ENCODE measurements around the gene IGFL1. TPM values are rescaled to one million over a fixed set of nuclear protein-coding genes. Genes with fewer than 3 reads are reported as not detected.

IGFL1 gene
- total and polyA plus RNA-seq, 2 of the 8 experiments (the other 6 are each of a cell fraction or from before 2014, with no cell fraction given) = not detected

- Histone ChIP-seq H3K9me3 (ENCODE audit: insufficient read depth in 2 of 2, low read depth in 1 of 2, low read length in 1 of 2) (no peaks in the 10 kb centered on the region), H2AK5ac (ENCODE audit: low read depth, low read length) (no peak overlapping the region), H4K8ac (ENCODE audit: extremely low read depth, insufficient read depth, low read length) (no peak overlapping the region), H3K56ac (replicated peaks; ENCODE audit: insufficient read length, low read depth, low read length) (no peak overlapping the region), H3K79me2 (ENCODE audit: control insufficient read depth in 1 of 2, insufficient read depth in 2 of 2, low read length in 2 of 2) (no peaks in the 10 kb centered on the region), H4K5ac (ENCODE audit: insufficient read length, low read depth, low read length) (no peak overlapping the region), H3K18ac (ENCODE audit: extremely low read depth, low read length) (no peak overlapping the region), H3K36me3 (ENCODE audit: control insufficient read depth in 2 of 4, insufficient read depth in 4 of 4, low read length in 3 of 4) (no peaks in the 10 kb centered on the region), H3K27me3 (replicated peaks in 1 of 4; ENCODE audit: control insufficient read depth in 3 of 4, extremely low read depth in 1 of 4, insufficient read depth in 3 of 4, low read length in 3 of 4) (no peaks in the 10 kb centered on the region), H2BK12ac (ENCODE audit: low read depth, low read length) (no peak overlapping the region), H3K4me2 (ENCODE audit: insufficient read depth in 1 of 2, low read depth in 2 of 2, low read length in 2 of 2) (no peak overlapping the region), H4K20me1 (replicated peaks in 1 of 2; ENCODE audit: control insufficient read depth in 1 of 2, insufficient read depth in 2 of 2, low read length in 2 of 2) (no peaks in the 10 kb centered on the region), H3K14ac (ENCODE audit: insufficient read length) (no peak overlapping the region), H2BK5ac (ENCODE audit: low read depth, low read length) (no peak overlapping the region), H3K27ac (ENCODE audit: low read depth, low read length) (no peak overlapping the region), H3K23ac (ENCODE audit: insufficient read length) (no peak overlapping the region), H3K4me1 (replicated peaks in 1 of 4; ENCODE audit: control insufficient read depth in 3 of 4, insufficient read depth in 4 of 4, low read length in 3 of 4) (no peaks in the 10 kb centered on the region), H3K9ac (replicated peaks in 1 of 4; ENCODE audit: extremely low read depth in 1 of 4, low read depth in 3 of 4, low read length in 3 of 4) (no peak overlapping the region), H3K79me1 (ENCODE audit: low read depth, low read length) (no peaks in the 10 kb centered on the region), H3K4ac (replicated peaks; ENCODE audit: insufficient read length, low read depth, low read length) (no peak overlapping the region), H2BK20ac (ENCODE audit: low read length) (no peak overlapping the region), H4K91ac (replicated peaks; ENCODE audit: insufficient read length, low read length) (no peak overlapping the region), H3K23me2 (ENCODE audit: low read depth, low read length) (no peaks in the 10 kb centered on the region), H2BK120ac (replicated peaks; ENCODE audit: low read depth, low read length) (no peak overlapping the region), H2AFZ (ENCODE audit: low read length) (no peak overlapping the region), H3K4me3 (ENCODE audit: extremely low read depth in 1 of 4, insufficient read depth in 2 of 4, low read depth in 3 of 4, low read length in 4 of 4) (no peak overlapping the region), H2BK15ac (ENCODE audit: low read length) (no peak overlapping the region)
- FAIRE-seq (no peak), DNase-seq (ENCODE audit: low read depth in 1 of 2, low spot score in 2 of 2) (no peak)
- TF ChIP-seq RAD21 (IDR thresholded peaks at IDR 0.05 in 1 of 2, conservative IDR thresholded peaks at IDR 0.05 in 1 of 2; ENCODE audit: low read depth in 2 of 2, low read length in 2 of 2) = no peak
- TF ChIP-seq TAF7 (optimal IDR thresholded peaks at IDR 0.05; ENCODE audit: borderline replicate concordance, low read depth, low read length) = no peak
- TF ChIP-seq KDM5A (IDR thresholded peaks at IDR 0.05; ENCODE audit: low read length) = no peak
- TF ChIP-seq CREB1 (IDR thresholded peaks at IDR 0.05) = no peak
- TF ChIP-seq SUZ12 (IDR thresholded peaks at IDR 0.05; ENCODE audit: low read length) = 0 out of 2 replicates have a peak, but pooled peaks have one; percentile 2
- WGBS, 2 experiments (ENCODE audit: extremely low coverage in 1 of 2, insufficient coverage in 1 of 2, insufficient read length in 1 of 2, insufficient replicate concordance in 2 of 2, low coverage in 1 of 2, low lambda C conversion rate in 2 of 2, missing lambda C conversion rate in 1 of 2) = 96% methylated on average over 3 of the region's 3 CpGs; no CpG with 5 or more reads in 1 of the 2 experiments
- POLR2A ChIA-PET (ENCODE audit: partially characterized antibody) = interaction anchor here (0.7 kb wide), 1 partner anchor 12 kb away, joined by 3 read pairs; no protein-coding TSS in a partner anchor
- CTCF ChIA-PET (ENCODE audit: partially characterized antibody) = interaction anchor here (1.1 to 2.6 kb wide), 5 partner anchors 12 to 258 kb away, joined by 3 to 14 read pairs (median 6); no protein-coding TSS in a partner anchor
Observed at GRCh38 chr19:46250076-46250735, 20.7 kb downstream of the IGFL1 start.

All from H1 (cell line).